ENCODE data around the gene C4orf36. TPM values are rescaled to one million over a fixed set of nuclear protein-coding genes. Genes with fewer than 3 reads are reported as not detected.

C4orf36 gene
- total RNA-seq, 1 donor from 2014 or later = not detected

- intact Hi-C loops (cut with DNase I) = loop anchor here (10.0 kb wide), 2 partner anchors 298 to 398 kb away; partner anchors contain the start of gene PTPN13
- peak overlapping the region; percentile 60 to 80 for H3K4me3 ChIP-seq
- DNase-seq (ENCODE audit: extremely low spot score in 2 of 2) = no peak
- TF ChIP-seq POLR2A (IDR thresholded peaks at IDR 0.05) (no peak), CTCF (IDR thresholded peaks at IDR 0.05) (no peak), POLR2AphosphoS5 (IDR thresholded peaks at IDR 0.05; ENCODE audit: insufficient read depth in 1 of 2, low read depth in 1 of 2) (no peak)
- H3K27me3 ChIP-seq = no peaks in the 10 kb centered on the region
- H3K36me3 ChIP-seq = no peaks in the 10 kb centered on the region
- H3K4me1 ChIP-seq = peaks cover 12% of the 10 kb centered on the region
- no peaks in the 10 kb centered on the region for H3K9me3 ChIP-seq
- peak overlapping the region; percentile 91 for H3K27ac ChIP-seq
Observed at GRCh38 chr4:86893136-86893535, 914 bp upstream of the C4orf36 start.

DNA sequence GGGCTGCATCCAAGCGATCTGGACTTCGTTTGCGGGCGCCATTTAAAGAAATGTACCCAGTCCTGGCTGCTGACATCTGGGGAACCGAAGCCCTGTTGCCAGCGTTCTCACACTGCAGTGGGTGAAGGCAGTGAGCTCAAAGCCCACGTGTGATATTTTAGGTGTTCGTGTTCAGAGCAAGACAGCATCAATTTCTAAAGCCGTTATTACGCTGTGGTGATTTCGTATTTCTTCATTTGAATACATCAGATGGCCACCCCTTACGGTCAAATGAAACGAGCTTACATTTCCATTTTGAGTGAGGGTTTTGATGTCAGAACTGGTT, 376 bp upstream of the C4orf36 start:
- no peak for TF ChIP-seq POLR2A (IDR thresholded peaks at IDR 0.05)
- no peak for TF ChIP-seq CTCF (IDR thresholded peaks at IDR 0.05)
- no peak for TF ChIP-seq POLR2AphosphoS5 (IDR thresholded peaks at IDR 0.05; ENCODE audit: insufficient read depth in 1 of 2, low read depth in 1 of 2)
- DNase-seq (ENCODE audit: extremely low spot score in 2 of 2) = no peak
- H3K36me3 ChIP-seq = no peaks in the 10 kb centered on the region
- peak overlapping the region; percentile 91 for H3K27ac ChIP-seq
- peak overlapping the region; percentile 60 to 80 for H3K4me3 ChIP-seq
- H3K27me3 ChIP-seq = no peaks in the 10 kb centered on the region
- H3K4me1 ChIP-seq = peaks cover 12% of the 10 kb centered on the region
- no peaks in the 10 kb centered on the region for H3K9me3 ChIP-seq
- intact Hi-C loops (cut with DNase I) = loop anchor here (10.0 kb wide), 2 partner anchors 298 to 398 kb away; partner anchors contain the start of gene PTPN13

- Histone ChIP-seq H3K36me3 (no peaks in the 10 kb centered on the region), H3K4me3 (no peak overlapping the region), H3K4me1 (peaks cover 12% of the 10 kb centered on the region), H3K27me3 (no peaks in the 10 kb centered on the region), H3K27ac (no peak overlapping the region), H3K9me3 (no peaks in the 10 kb centered on the region)
- intact Hi-C loops (cut with DNase I) = loop anchor here (10.0 kb wide), 2 partner anchors 296 to 396 kb away; partner anchors contain the start of gene PTPN13
- TF ChIP-seq POLR2A (IDR thresholded peaks at IDR 0.05) (no peak), POLR2AphosphoS5 (IDR thresholded peaks at IDR 0.05; ENCODE audit: insufficient read depth in 1 of 2, low read depth in 1 of 2) (no peak), CTCF (IDR thresholded peaks at IDR 0.05) (no peak)
- no peak for DNase-seq (ENCODE audit: extremely low spot score in 2 of 2)
Observed at GRCh38 chr4:86890790-86891189, 1.4 kb downstream of the C4orf36 start.

DNA sequence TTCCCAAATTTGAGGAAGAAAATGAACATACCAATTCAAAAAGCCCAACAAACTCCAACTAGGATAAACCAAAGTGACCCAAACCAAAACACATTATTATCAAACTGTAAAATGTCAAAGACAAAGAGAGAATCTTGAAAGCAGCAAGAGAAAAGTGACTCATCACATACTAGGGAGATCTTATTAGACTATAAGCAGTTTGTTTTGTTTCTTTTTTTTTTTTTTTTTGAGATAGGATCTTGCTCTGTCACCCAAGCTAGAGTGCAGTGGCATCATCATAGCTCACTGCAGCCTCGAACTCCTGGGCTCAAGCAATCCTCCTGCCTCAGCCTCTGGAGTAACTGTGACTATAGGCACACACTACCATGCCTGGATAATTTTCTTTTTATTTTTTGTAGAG, 12.6 kb downstream of the C4orf36 start:
- no peak for DNase-seq (ENCODE audit: extremely low spot score in 2 of 2)
- no peak for TF ChIP-seq CTCF (IDR thresholded peaks at IDR 0.05)
- TF ChIP-seq POLR2A (IDR thresholded peaks at IDR 0.05) = no peak
- no peak for TF ChIP-seq POLR2AphosphoS5 (IDR thresholded peaks at IDR 0.05; ENCODE audit: insufficient read depth in 1 of 2, low read depth in 1 of 2)
- no peaks in the 10 kb centered on the region for H3K27me3 ChIP-seq
- no peak overlapping the region for H3K4me3 ChIP-seq
- no peak overlapping the region for H3K27ac ChIP-seq
- H3K9me3 ChIP-seq = peaks cover 8% of the 10 kb centered on the region
- intact Hi-C loops (cut with DNase I) = no loop called here
- no peaks in the 10 kb centered on the region for H3K36me3 ChIP-seq
- H3K4me1 ChIP-seq = peaks cover 12% of the 10 kb centered on the region

- H3K4me3 ChIP-seq = no peak overlapping the region
- peak in 1 of 2 donors; percentile 28 for DNase-seq (ENCODE audit: extremely low spot score in 2 of 2)
Observed at GRCh38 chr4:86878640-86879039, 13.6 kb downstream of the C4orf36 start.

More at GRCh38 chr4:86878640-86879039, 13.6 kb downstream of the C4orf36 start:
- Histone ChIP-seq H3K27ac (no peak overlapping the region), H3K9me3 (peaks cover 8% of the 10 kb centered on the region), H3K27me3 (no peaks in the 10 kb centered on the region), H3K36me3 (no peaks in the 10 kb centered on the region), H3K4me1 (peaks cover 12% of the 10 kb centered on the region)
- intact Hi-C loops (cut with DNase I) = no loop called here
- TF ChIP-seq CTCF (IDR thresholded peaks at IDR 0.05) (no peak), POLR2AphosphoS5 (IDR thresholded peaks at IDR 0.05; ENCODE audit: insufficient read depth in 1 of 2, low read depth in 1 of 2) (no peak), POLR2A (IDR thresholded peaks at IDR 0.05) (no peak)

Measured in vagina (tissue), 2 donors.